B cell (primary cell): ENCODE measurements around the gene FITM1. TPM values are rescaled to one million over a fixed set of nuclear protein-coding genes. Genes with fewer than 3 reads are reported as not detected.
A peak's percentile ranks its signal among the peaks of the same experiment; 100 is the strongest.

Source experiments
- ATAC-seq: fragments of 200-7000 bp; cut with Tn5 transposase; one replicate; pipeline ENCODE4 v1.10.0; 2021; ENCODE audit warnings: low read depth, mild to moderate bottlenecking, moderate number of reproducible peaks, moderate library complexity
- CTCF ChIA-PET: fragments of 350-600 bp; sonication (Branson Sonifier 250); formaldehyde crosslinking; loops from one replicate; lab custom pipeline; 2021; ENCODE audit warnings: antibody characterized with exemption, inconsistent platforms; lab: Charles Lee
- POLR2A ChIA-PET: fragments of 350-600 bp; sonication (Branson Sonifier 250); formaldehyde crosslinking; loops from one replicate; lab custom pipeline; 2021; ENCODE audit warnings: antibody characterized with exemption; lab: Charles Lee
- DNase-seq: peaks from one replicate; pipeline ENCODE4 v3.0.0; 2013
- H2AFZ ChIP-seq: 2 replicates; pipeline ENCODE4 v1.6.1; 2012; ENCODE audit warnings: mild to moderate bottlenecking, low read depth, low read length; ENCODE audit not compliant: insufficient read depth, poor library complexity, severe bottlenecking
- H3K27ac ChIP-seq, 2 donors: 1 replicate in 1 of 2; 2 replicates in 1 of 2; pipeline ENCODE4 v1.5.1; 2012 to 2013; ENCODE audit warnings: low read length in 2 of 2, mild to moderate bottlenecking in 2 of 2, moderate library complexity in 1 of 2
- H3K27me3 ChIP-seq, 4 experiments: fragments of 200-600 bp in 1 of 4; sonication (generic) in 1 of 4; replicated peaks in 1 of 4; 1 replicate in 2 of 4; 2 replicates in 2 of 4; pipeline versions ENCODE4 v1.6.1 to v1.7.0; 2013 to 2016; ENCODE audit warnings: low read length in 3 of 4, mild to moderate bottlenecking in 2 of 4, mixed read lengths in 1 of 4, moderate library complexity in 1 of 4; ENCODE audit not compliant: insufficient read depth in 4 of 4, control insufficient read depth in 3 of 4; ENCODE audit errors: control extremely low read depth in 1 of 4
- H3K36me3 ChIP-seq, 2 experiments: replicated peaks in 1 of 2; 1 replicate in 1 of 2; 2 replicates in 1 of 2; pipeline versions ENCODE4 v1.6.1 to v1.7.1; 2013; ENCODE audit warnings: low read length in 1 of 2; ENCODE audit not compliant: insufficient read depth in 2 of 2, control insufficient read depth in 1 of 2; ENCODE audit errors: control extremely low read depth in 1 of 2, extremely low read depth in 1 of 2
- H3K4me1 ChIP-seq, 2 donors: fragments of 200-600 bp in 1 of 2; sonication (generic) in 1 of 2; 1 replicate in 1 of 2; 2 replicates in 1 of 2; pipeline versions ENCODE4 v1.5.1 to v1.6.1; 2013 to 2017; ENCODE audit warnings: low read length in 2 of 2; ENCODE audit not compliant: control insufficient read depth in 2 of 2, insufficient read depth in 2 of 2
- H3K4me2 ChIP-seq: replicated peaks from 2 replicates; pipeline ENCODE3; 2012; ENCODE audit warnings: mild to moderate bottlenecking, low read depth, low read length; ENCODE audit not compliant: poor library complexity, severe bottlenecking
- H3K4me3 ChIP-seq, 5 experiments: fragments of 200-600 bp in 1 of 5; sonication (generic) in 1 of 5; 1 replicate in 3 of 5; 2 replicates in 2 of 5; pipeline versions ENCODE4 v1.5.1 to v1.7.0; 2011 to 2016; ENCODE audit warnings: low read length in 4 of 5, mild to moderate bottlenecking in 4 of 5, low read depth in 2 of 5, control low read depth in 1 of 5, moderate library complexity in 1 of 5; ENCODE audit not compliant: insufficient read depth in 1 of 5; ENCODE audit errors: control extremely low read depth in 1 of 5, extremely low read depth in 1 of 5
- H3K79me2 ChIP-seq: fragments of 200-600 bp; sonication (generic); one replicate; pipeline ENCODE4 v1.6.0; 2016; ENCODE audit warnings: low read length; ENCODE audit not compliant: control insufficient read depth, insufficient read depth
- H3K9ac ChIP-seq: fragments of 200-600 bp; sonication (generic); 2 replicates; pipeline ENCODE4 v1.6.1; 2017; ENCODE audit warnings: mild to moderate bottlenecking, low read length, moderate library complexity
- H3K9me3 ChIP-seq, 3 donors: one replicate each; pipeline versions ENCODE4 v1.6.1 to v1.7.1; 2013; ENCODE audit warnings: low read length in 2 of 3; ENCODE audit not compliant: control insufficient read depth in 2 of 3, insufficient read depth in 1 of 3; ENCODE audit errors: control extremely low read depth in 1 of 3
- H4K20me1 ChIP-seq: 2 replicates; pipeline ENCODE4 v1.6.0; 2012; ENCODE audit warnings: mild to moderate bottlenecking, low read length; ENCODE audit not compliant: insufficient read depth, control insufficient read depth, poor library complexity, severe bottlenecking
- H3K27ac Mint-ChIP-seq: one replicate; pipeline ENCODE4 v1.8.0; 2021; ENCODE audit warnings: mixed read lengths
- H3K27me3 Mint-ChIP-seq: one replicate; pipeline ENCODE4 v1.8.0; 2021; ENCODE audit warnings: mixed read lengths
- H3K4me1 Mint-ChIP-seq: one replicate; pipeline ENCODE4 v1.8.0; 2021; ENCODE audit warnings: mixed read lengths
- H3K4me3 Mint-ChIP-seq: one replicate; pipeline ENCODE4 v1.8.0; 2021; ENCODE audit warnings: mixed read lengths
- H3K9me3 Mint-ChIP-seq: one replicate; pipeline ENCODE4 v1.8.0; 2022; ENCODE audit warnings: mixed read lengths; ENCODE audit not compliant: insufficient read depth
- EZH2 ChIP-seq: IDR thresholded peaks from 2 replicates; pipeline ENCODE4 v1.6.1; 2012; ENCODE audit warnings: borderline replicate concordance, low read depth, mild to moderate bottlenecking, moderate library complexity, low read length; ENCODE audit not compliant: insufficient read depth, poor library complexity, severe bottlenecking
- WGBS: methylation state at CpG from one replicate; pipeline ENCODE4 v1.1.5; 2013; ENCODE audit warnings: missing lambda C conversion rate; ENCODE audit not compliant: insufficient coverage; 5-methylcytosine and 5-hydroxymethylcytosine counted together
- intact Hi-C: fragments of 100-400 bp; cut with micrococcal nuclease; formaldehyde crosslinking; loops from one replicate; pipeline ENCODE4 v1.10.0; 2022
- polyA plus RNA-seq: library from polyadenylated mRNA; depleted of rRNA; stranded (reverse); fragments of >200 nt; gene quantifications from 2 replicates; pipeline ENCODE4 v1.2.3, GENCODE V29; 2012
- total RNA-seq, 2 donors: library from RNA; stranded (reverse); fragments of 120-200 nt in 1 of 2; gene quantifications; 1 replicate in 1 of 2; 2 replicates in 1 of 2; pipeline versions ENCODE4 v1.2.3 to v1.2.4, GENCODE V29; 2013 to 2022
- TF ChIP-seq, protein P1 (sequence below): fragments of 200-600 bp; IDR thresholded peaks from one replicate; pipeline ENCODE4 v1.8.0; 2022; ENCODE audit warnings: antibody characterized with exemption, mild to moderate bottlenecking

The FITM1 gene
- total and polyA plus RNA-seq, 2 donors (not counting 1 experiment from before 2014, with no cell fraction given): 2.6 to 3.3 TPM

GRCh38 chr14:24122416-24122815 is 8.0 kb upstream of the FITM1 start:
- peak; percentile 72 for ATAC-seq

GRCh38 chr14:24122898-24123297 is 7.6 kb upstream of the FITM1 start:
- Mint-ChIP-seq H3K4me1 (peaks cover 32% of the 10 kb centered on the region), H3K4me3 (no peak overlapping the region), H3K9me3 (no peaks in the 10 kb centered on the region), H3K27ac (peak overlapping the region; percentile 91), H3K27me3 (no peaks in the 10 kb centered on the region)
- Histone ChIP-seq H3K27me3 (no peaks in the 10 kb centered on the region), H3K9me3 (no peaks in the 10 kb centered on the region), H3K4me3 (no peak overlapping the region), H4K20me1 (no peaks in the 10 kb centered on the region), H3K9ac (no peak overlapping the region), H2AFZ (no peak overlapping the region), H3K4me2 (peak overlapping the region; percentile 57), H3K4me1 (peaks cover 30 to 31% of the 10 kb centered on the region in 2 donors), H3K36me3 (peaks cover 8 to 45% of the 10 kb centered on the region in 2 experiments), H3K79me2 (peaks cover 4% of the 10 kb centered on the region), H3K27ac (peak overlapping the region; percentile 30 to 92)
- intact Hi-C loops: no loop called here
- TF ChIP-seq, protein P1, sequence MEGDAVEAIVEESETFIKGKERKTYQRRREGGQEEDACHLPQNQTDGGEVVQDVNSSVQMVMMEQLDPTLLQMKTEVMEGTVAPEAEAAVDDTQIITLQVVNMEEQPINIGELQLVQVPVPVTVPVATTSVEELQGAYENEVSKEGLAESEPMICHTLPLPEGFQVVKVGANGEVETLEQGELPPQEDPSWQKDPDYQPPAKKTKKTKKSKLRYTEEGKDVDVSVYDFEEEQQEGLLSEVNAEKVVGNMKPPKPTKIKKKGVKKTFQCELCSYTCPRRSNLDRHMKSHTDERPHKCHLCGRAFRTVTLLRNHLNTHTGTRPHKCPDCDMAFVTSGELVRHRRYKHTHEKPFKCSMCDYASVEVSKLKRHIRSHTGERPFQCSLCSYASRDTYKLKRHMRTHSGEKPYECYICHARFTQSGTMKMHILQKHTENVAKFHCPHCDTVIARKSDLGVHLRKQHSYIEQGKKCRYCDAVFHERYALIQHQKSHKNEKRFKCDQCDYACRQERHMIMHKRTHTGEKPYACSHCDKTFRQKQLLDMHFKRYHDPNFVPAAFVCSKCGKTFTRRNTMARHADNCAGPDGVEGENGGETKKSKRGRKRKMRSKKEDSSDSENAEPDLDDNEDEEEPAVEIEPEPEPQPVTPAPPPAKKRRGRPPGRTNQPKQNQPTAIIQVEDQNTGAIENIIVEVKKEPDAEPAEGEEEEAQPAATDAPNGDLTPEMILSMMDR: no peak
- TF ChIP-seq EZH2: no peak
- WGBS: 96% methylated on average over 8 of the region's 8 CpGs
- CTCF ChIA-PET: interaction anchor here (1.1 kb wide), 1 partner anchor 19 kb away, joined by 3 read pairs; the partner anchor contains the start of gene EMC9
- no peak for DNase-seq
- POLR2A ChIA-PET: interaction anchor here (0.7 to 1.3 kb wide), 2 partner anchors 8 to 13 kb away, joined by 3 to 10 read pairs; partner anchors contain the start of genes DCAF11, NRL and PSME1
- ATAC-seq: no peak

More at GRCh38 chr14:24122416-24122815, 8.0 kb upstream of the FITM1 start:
- Histone ChIP-seq H3K27me3 (no peaks in the 10 kb centered on the region), H3K27ac (peak overlapping the region in 1 of 2 donors; percentile 92), H3K4me2 (peak overlapping the region; percentile 10), H2AFZ (no peak overlapping the region), H3K4me3 (no peak overlapping the region), H3K4me1 (peaks cover 25 to 26% of the 10 kb centered on the region in 2 donors), H4K20me1 (no peaks in the 10 kb centered on the region), H3K9me3 (no peaks in the 10 kb centered on the region), H3K36me3 (peaks cover 8 to 50% of the 10 kb centered on the region in 2 experiments), H3K79me2 (peaks cover 7% of the 10 kb centered on the region), H3K9ac (no peak overlapping the region)
- peaks cover 31% of the 10 kb centered on the region for H3K4me1 Mint-ChIP-seq
- H3K27ac Mint-ChIP-seq: peak overlapping the region; percentile 91
- peak overlapping the region; percentile 11 for H3K4me3 Mint-ChIP-seq
- no peaks in the 10 kb centered on the region for H3K27me3 Mint-ChIP-seq
- TF ChIP-seq EZH2: no peak
- TF ChIP-seq, protein P1: no peak
- intact Hi-C loops: no loop called here
- ChIA-PET CTCF (interaction anchor here (1.1 kb wide), 1 partner anchor 19 kb away, joined by 3 read pairs; the partner anchor contains the start of gene EMC9), POLR2A (interaction anchor here (0.7 to 1.3 kb wide), 3 partner anchors 8 to 24 kb away, joined by 3 to 11 read pairs (median 10); partner anchors contain the start of genes DCAF11, NRL, PSME1 and PSME2)
- no CpG with 5 or more reads among the region's 4 CpGs for WGBS
- DNase-seq: no peak
- H3K9me3 Mint-ChIP-seq: no peaks in the 10 kb centered on the region
